Nephron progenitor cell (in vitro differentiated cells): ENCODE measurements around the gene SH3RF2.

Source experiments
- DNase-seq: peaks from one replicate; pipeline ENCODE4 v3.0.0; 2021
- H3K27ac Mint-ChIP-seq: 2 replicates; pipeline ENCODE4 v1.8.0; 2021; ENCODE audit warnings: mild to moderate bottlenecking, moderate library complexity, mixed read lengths
- H3K27me3 Mint-ChIP-seq: 2 replicates; pipeline ENCODE4 v1.8.0; 2021; ENCODE audit warnings: mild to moderate bottlenecking, low read depth, mixed read lengths; ENCODE audit not compliant: poor library complexity
- H3K36me3 Mint-ChIP-seq: 2 replicates; pipeline ENCODE4 v1.8.0; 2021; ENCODE audit warnings: low read depth, mixed read lengths
- H3K4me1 Mint-ChIP-seq: 2 replicates; pipeline ENCODE4 v1.8.0; 2021; ENCODE audit warnings: mixed read lengths
- H3K4me3 Mint-ChIP-seq: 2 replicates; pipeline ENCODE4 v1.8.0; 2021; ENCODE audit warnings: mild to moderate bottlenecking, moderate library complexity, mixed read lengths
- H3K9me3 Mint-ChIP-seq: 2 replicates; pipeline ENCODE4 v1.8.0; 2021; ENCODE audit warnings: mild to moderate bottlenecking, moderate library complexity, mixed read lengths
- CTCF ChIP-seq: fragments of 200-600 bp; sonication (generic); IDR thresholded peaks from 2 replicates; pipeline ENCODE4 v1.5.0; 2021; ENCODE audit warnings: antibody characterized with exemption

The SH3RF2 gene

GRCh38 chr5:145965804-145966203 lies 29.4 kb downstream of the SH3RF2 start:
- Mint-ChIP-seq H3K27ac (no peak overlapping the region), H3K36me3 (no peaks in the 10 kb centered on the region), H3K4me1 (peaks cover 11% of the 10 kb centered on the region), H3K9me3 (no peaks in the 10 kb centered on the region), H3K27me3 (peaks cover 3% of the 10 kb centered on the region), H3K4me3 (no peak overlapping the region)
- DNase-seq, result no peak
- TF ChIP-seq CTCF, result no peak

DNA sequence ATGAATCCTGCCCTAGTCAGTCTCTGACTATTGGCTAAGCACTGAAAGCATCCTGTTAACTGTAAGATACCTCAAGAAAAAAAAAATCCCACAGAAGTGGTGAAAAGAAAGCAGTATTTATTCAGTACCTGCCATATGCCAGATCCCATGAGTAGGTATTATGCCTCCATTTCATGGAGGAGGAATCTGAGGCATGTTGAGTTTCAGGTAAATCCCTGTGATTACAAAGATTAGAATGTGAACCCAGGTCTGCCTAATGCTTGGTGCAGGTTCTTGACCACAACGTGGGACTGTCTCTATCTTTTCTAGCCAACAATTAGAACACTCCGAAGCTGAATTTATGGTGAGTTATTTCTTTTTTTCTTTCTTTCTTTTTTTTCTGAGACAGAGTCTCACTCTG lies 30.9 kb downstream of the SH3RF2 start:
- H3K4me1 Mint-ChIP-seq, result peaks cover 11% of the 10 kb centered on the region
- DNase-seq, result no peak
- TF ChIP-seq CTCF, result no peak
- no peaks in the 10 kb centered on the region for H3K36me3 Mint-ChIP-seq
- H3K4me3 Mint-ChIP-seq, result no peak overlapping the region
- H3K9me3 Mint-ChIP-seq, result no peaks in the 10 kb centered on the region
- no peak overlapping the region for H3K27ac Mint-ChIP-seq
- H3K27me3 Mint-ChIP-seq, result peaks cover 3% of the 10 kb centered on the region

DNA sequence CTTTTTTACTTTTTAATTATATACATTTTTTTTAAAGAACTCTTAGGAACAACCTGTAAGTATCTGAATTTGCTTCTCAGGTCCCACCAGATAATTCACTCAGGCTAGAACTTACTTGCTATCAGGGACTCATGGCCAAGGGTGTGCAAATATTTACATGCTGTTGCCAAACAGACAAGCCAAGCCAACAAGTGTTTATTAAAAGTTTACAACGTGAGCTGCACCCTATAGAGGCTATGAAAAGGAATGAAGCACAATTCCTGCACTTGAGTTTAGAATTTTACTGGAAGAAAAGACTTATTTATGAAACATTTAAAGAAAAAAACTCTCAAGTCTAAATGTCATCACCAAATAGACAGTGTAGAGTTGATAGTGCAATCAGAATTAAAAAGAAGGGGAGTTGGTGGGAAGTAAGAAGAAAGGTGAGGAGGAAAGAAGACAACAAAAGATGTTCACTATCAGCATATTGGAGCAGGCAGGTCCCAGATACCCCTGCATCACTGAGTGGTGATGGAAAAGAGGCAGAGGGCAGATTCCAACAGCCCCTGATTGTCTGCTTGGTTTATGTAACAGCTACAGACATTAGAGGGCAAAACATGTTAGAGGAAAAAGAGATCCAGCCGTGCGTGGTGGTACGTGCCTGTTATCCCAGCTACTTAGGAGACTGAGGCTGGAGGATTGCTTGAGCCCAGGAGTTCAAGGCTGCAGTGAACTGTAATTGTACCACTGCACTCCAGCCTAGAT lies 32.8 kb downstream of the SH3RF2 start:
- Mint-ChIP-seq H3K27ac (no peak overlapping the region), H3K36me3 (peaks cover 4% of the 10 kb centered on the region), H3K4me3 (no peak overlapping the region), H3K4me1 (peaks cover 11% of the 10 kb centered on the region), H3K9me3 (peaks cover 6% of the 10 kb centered on the region), H3K27me3 (no peaks in the 10 kb centered on the region)
- no peak for DNase-seq
- TF ChIP-seq CTCF, result no peak

DNA sequence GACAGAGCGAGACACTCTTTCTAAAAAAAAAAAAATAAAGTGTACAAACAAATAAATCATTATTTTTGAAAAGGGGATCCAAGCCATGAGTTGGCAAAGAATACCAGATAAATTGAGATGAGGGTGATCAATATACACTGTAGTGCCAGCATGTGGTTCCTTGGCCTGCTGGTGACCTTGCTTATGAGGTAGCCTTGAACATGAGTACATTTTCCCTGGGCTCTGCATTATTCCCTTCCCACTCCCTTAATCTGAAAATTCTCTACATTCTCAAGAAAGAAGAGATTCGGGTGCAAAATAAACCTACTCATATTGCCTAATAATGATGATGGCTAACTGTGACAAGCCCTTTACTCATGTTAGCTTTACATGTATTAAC lies 33.3 kb downstream of the SH3RF2 start:
- H3K27ac Mint-ChIP-seq, result no peak overlapping the region
- H3K4me1 Mint-ChIP-seq, result peaks cover 11% of the 10 kb centered on the region
- TF ChIP-seq CTCF, result no peak

GRCh38 chr5:145971108-145971507 lies 34.7 kb downstream of the SH3RF2 start:
- H3K9me3 Mint-ChIP-seq, result peaks cover 6% of the 10 kb centered on the region
- no peaks in the 10 kb centered on the region for H3K27me3 Mint-ChIP-seq
- no peak overlapping the region for H3K4me3 Mint-ChIP-seq
- DNase-seq, result no peak
- peaks cover 4% of the 10 kb centered on the region for H3K36me3 Mint-ChIP-seq
- peaks cover under 1% of the 10 kb centered on the region for H3K4me1 Mint-ChIP-seq
- H3K27ac Mint-ChIP-seq, result no peak overlapping the region
- no peak for TF ChIP-seq CTCF

More for the DNA sequence above, 33.3 kb downstream of the SH3RF2 start:
- H3K4me3 Mint-ChIP-seq, result no peak overlapping the region
- DNase-seq, result no peak
- H3K36me3 Mint-ChIP-seq, result peaks cover 4% of the 10 kb centered on the region
- no peaks in the 10 kb centered on the region for H3K27me3 Mint-ChIP-seq
- H3K9me3 Mint-ChIP-seq, result peaks cover 6% of the 10 kb centered on the region

- Mint-ChIP-seq H3K4me1 (no peaks in the 10 kb centered on the region), H3K36me3 (peaks cover 4% of the 10 kb centered on the region), H3K4me3 (no peak overlapping the region), H3K27me3 (no peaks in the 10 kb centered on the region), H3K27ac (no peak overlapping the region), H3K9me3 (peaks cover 6% of the 10 kb centered on the region)
- no peak for TF ChIP-seq CTCF
- no peak for DNase-seq
These were observed 35.3 kb downstream of the SH3RF2 start for GRCh38 chr5:145971701-145972100.
